ENCODE results near the gene CAPN10.
A peak's percentile ranks its signal among the peaks of the same experiment; 100 is the strongest.
"Not testable (repeated sequence)": the region's sequence is repeated elsewhere in the genome, so short reads cannot be mapped to it uniquely, and the experiment has no call there.

CAPN10 gene, protein sequence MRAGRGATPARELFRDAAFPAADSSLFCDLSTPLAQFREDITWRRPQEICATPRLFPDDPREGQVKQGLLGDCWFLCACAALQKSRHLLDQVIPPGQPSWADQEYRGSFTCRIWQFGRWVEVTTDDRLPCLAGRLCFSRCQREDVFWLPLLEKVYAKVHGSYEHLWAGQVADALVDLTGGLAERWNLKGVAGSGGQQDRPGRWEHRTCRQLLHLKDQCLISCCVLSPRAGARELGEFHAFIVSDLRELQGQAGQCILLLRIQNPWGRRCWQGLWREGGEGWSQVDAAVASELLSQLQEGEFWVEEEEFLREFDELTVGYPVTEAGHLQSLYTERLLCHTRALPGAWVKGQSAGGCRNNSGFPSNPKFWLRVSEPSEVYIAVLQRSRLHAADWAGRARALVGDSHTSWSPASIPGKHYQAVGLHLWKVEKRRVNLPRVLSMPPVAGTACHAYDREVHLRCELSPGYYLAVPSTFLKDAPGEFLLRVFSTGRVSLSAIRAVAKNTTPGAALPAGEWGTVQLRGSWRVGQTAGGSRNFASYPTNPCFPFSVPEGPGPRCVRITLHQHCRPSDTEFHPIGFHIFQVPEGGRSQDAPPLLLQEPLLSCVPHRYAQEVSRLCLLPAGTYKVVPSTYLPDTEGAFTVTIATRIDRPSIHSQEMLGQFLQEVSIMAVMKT

DNA sequence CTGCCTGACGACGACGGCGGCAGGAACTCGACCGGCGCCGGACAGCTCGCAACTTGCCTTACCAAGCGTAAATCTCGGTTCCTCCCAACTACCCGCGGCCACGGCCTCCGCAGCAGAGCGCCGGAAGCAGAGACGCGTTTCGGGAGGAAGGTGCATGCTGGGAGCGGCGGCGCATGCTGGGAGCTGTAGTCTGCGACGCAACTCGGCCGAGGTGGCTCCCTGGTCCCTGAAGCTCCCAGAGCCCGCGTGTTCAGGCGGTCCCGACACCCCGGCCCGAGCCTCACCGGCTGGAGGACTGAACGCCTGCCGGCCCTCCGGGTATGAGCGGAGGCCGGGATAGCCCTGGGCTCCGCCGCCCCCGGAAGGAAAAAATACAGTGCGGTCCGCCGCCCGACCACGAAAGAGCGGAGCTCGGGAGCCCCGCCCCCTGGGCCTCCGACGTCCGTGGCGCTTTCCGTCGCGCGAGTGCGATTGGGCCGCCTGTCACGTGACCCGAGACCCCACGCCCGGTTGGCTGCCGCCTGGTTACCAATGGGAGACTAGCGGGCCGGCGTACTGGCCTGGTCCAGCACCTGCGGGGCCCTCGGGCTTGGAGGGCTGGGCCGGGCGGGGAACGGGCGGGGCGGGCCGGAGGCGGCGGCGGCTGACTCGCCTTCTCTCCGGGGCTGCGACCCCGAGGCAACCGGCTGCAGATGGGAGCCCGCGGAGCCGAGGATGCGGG, at the start of gene CAPN10:
Gene CAPN10 (plus strand): TSS at position 537 of the 721 bp plus-strand sequence. CDS start 178 bp downstream, at position 715.
- Histone ChIP-seq H3K9ac (ENCODE audit: low read length) (peak within 1 kb of the TSS; percentile 98), H3K27me3 (ENCODE audit: control insufficient read depth, insufficient read depth, low read length) (no peaks in the 10 kb centered on the region), H3K36me3 (ENCODE audit: control insufficient read depth, insufficient read depth, low read length) (peaks cover 5% of the 10 kb centered on the region), H3K4me1 (ENCODE audit: control insufficient read depth, insufficient read depth, low read length) (peaks cover 18% of the 10 kb centered on the region), H3K4me3 (ENCODE audit: low read length) (peak within 1 kb of the TSS; percentile 95), H3K27ac (ENCODE audit: low read depth, low read length) (peak within 1 kb of the TSS; percentile 92)

DNA sequence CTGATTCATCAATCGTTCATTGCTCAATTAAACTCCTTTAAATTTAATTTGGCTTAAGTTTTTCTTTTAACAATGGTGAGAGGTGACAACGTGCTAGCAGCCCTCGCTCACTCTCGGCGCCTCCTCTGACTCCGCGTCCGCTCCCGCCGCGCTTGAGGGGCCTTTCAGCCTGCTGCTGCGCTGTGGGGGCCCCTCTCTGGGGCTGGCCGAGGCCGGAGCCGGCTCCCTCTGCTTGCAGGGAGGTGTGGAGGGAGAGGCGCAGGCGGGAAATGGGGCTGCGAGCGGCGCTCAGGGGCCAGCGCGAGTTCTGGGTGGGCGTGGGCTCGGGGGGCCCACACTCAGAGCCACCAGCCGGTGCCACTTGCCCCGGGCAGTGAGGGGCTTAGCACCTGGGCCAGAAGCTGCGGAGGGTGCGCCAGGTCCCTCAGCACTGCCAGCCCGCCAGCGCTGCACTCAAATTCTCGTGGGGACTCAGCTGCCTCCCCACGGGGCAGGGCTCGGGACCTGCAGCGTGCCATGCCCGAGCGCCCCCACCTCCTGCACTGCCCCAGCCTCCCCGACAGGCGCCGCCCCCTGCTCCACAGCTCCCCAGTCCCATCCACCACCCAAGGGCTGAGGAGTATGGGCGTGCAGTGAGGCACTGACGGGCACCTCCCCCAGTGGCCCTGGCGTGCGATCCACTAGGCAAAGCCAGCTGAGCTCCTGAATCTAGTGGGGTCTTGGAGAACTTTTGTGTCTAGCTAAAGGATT, 48.3 kb upstream of the CAPN10 start:
- H3K36me3 ChIP-seq (ENCODE audit: control insufficient read depth, insufficient read depth, low read length) = no peaks in the 10 kb centered on the region
- H3K27me3 ChIP-seq (ENCODE audit: control insufficient read depth, insufficient read depth, low read length) = no peaks in the 10 kb centered on the region

DNA sequence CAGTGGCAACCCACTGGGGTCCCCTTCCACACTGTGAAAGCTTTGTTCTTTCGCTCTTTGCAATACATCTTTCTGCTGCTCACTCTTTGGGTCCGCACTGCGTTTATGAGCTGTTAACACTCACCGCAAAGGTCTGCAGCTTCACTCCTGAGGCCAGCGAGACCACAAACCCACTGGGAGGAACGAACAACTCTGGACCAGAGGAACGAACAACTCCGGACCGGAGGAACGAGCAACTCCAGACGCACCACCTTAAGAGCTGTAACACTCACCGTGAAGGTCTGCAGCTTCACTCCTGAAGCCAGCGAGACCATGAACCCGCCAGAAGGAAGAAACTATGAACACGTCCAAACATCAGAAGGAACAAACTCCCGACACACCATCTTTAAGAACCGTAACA, 47.4 kb upstream of the CAPN10 start:
- H3K4me1 ChIP-seq (ENCODE audit: control insufficient read depth, insufficient read depth, low read length); H3K27me3 ChIP-seq (ENCODE audit: control insufficient read depth, insufficient read depth, low read length); H3K27ac ChIP-seq (ENCODE audit: low read depth, low read length); H3K4me3 ChIP-seq (ENCODE audit: low read length); H3K36me3 ChIP-seq (ENCODE audit: control insufficient read depth, insufficient read depth, low read length); H3K9ac ChIP-seq (ENCODE audit: low read length): not testable (repeated sequence)

More for the DNA sequence above, 48.3 kb upstream of the CAPN10 start:
- Histone ChIP-seq H3K4me1 (ENCODE audit: control insufficient read depth, insufficient read depth, low read length) (no peaks in the 10 kb centered on the region), H3K27ac (ENCODE audit: low read depth, low read length) (no peak overlapping the region), H3K4me3 (ENCODE audit: low read length) (no peak overlapping the region), H3K9ac (ENCODE audit: low read length) (no peak overlapping the region)

DNA sequence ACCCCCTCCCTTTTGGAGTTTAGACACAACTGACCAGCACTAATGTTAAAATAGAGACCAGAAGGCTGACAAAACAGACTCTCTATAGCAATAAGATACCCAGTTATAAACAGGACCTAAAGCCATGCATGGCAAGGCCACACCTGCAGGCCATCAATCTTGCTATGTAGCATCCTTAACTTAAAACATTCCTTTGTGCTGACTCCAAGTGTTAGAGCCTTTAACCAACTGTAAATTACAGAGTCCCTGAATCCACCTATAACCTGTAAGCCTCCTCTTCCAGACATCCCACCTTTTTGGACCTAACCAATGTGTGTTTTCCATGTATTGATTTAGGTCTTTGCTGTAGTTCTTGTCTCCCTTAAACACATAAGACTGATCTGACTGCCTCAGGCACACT, 46.6 kb upstream of the CAPN10 start:
- no peaks in the 10 kb centered on the region for H3K4me1 ChIP-seq (ENCODE audit: control insufficient read depth, insufficient read depth, low read length)
- no peak overlapping the region for H3K4me3 ChIP-seq (ENCODE audit: low read length)
- no peaks in the 10 kb centered on the region for H3K36me3 ChIP-seq (ENCODE audit: control insufficient read depth, insufficient read depth, low read length)
- no peak overlapping the region for H3K27ac ChIP-seq (ENCODE audit: low read depth, low read length)
- H3K9ac ChIP-seq (ENCODE audit: low read length) = no peak overlapping the region
- no peaks in the 10 kb centered on the region for H3K27me3 ChIP-seq (ENCODE audit: control insufficient read depth, insufficient read depth, low read length)

DNA sequence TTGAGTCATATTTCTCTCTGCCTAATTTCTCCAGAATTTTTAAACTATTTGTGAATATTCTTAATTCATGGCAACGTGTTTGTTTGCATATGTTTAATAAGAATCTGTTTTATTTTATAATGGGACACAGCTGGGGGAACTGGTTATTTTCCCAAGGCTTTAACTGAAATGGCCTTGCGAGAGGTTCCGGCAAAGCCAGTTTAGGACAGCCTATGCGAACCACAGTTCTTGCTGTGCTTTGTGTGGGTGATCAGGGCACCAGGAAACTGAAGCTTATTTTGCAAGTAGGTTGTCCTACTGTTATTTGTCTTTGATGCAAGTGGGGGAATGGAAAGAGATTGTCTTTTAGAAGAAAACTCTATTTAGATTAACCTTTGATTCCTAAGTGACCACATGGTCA, 35.2 kb upstream of the CAPN10 start:
- no peak overlapping the region for H3K9ac ChIP-seq (ENCODE audit: low read length)
- H3K27ac ChIP-seq (ENCODE audit: low read depth, low read length) = no peak overlapping the region
- no peaks in the 10 kb centered on the region for H3K36me3 ChIP-seq (ENCODE audit: control insufficient read depth, insufficient read depth, low read length)
- H3K4me3 ChIP-seq (ENCODE audit: low read length) = no peak overlapping the region
- no peaks in the 10 kb centered on the region for H3K27me3 ChIP-seq (ENCODE audit: control insufficient read depth, insufficient read depth, low read length)
- no peaks in the 10 kb centered on the region for H3K4me1 ChIP-seq (ENCODE audit: control insufficient read depth, insufficient read depth, low read length)

DNA sequence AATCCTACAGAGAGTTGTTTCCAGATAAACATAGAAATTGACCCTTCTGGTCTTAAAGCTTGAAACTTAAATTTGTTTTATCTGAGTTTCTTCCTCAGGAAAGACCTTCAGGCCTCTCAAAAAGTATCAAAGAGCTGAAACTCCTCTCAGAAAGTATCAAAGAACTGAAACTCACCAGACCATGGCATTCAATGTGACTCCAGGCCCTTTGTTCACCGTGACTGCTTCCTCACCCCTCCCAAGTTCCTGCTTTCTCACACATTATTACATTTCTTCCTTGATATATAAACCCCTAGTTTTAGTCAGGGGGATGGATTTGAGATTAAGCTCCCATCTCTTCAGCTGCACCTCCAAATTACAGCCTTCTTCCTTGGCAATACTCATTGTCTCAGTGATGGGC, 34.7 kb upstream of the CAPN10 start:
- Histone ChIP-seq H3K9ac (ENCODE audit: low read length) (no peak overlapping the region), H3K4me1 (ENCODE audit: control insufficient read depth, insufficient read depth, low read length) (no peaks in the 10 kb centered on the region), H3K27ac (ENCODE audit: low read depth, low read length) (no peak overlapping the region), H3K27me3 (ENCODE audit: control insufficient read depth, insufficient read depth, low read length) (no peaks in the 10 kb centered on the region), H3K4me3 (ENCODE audit: low read length) (no peak overlapping the region), H3K36me3 (ENCODE audit: control insufficient read depth, insufficient read depth, low read length) (no peaks in the 10 kb centered on the region)

DNA sequence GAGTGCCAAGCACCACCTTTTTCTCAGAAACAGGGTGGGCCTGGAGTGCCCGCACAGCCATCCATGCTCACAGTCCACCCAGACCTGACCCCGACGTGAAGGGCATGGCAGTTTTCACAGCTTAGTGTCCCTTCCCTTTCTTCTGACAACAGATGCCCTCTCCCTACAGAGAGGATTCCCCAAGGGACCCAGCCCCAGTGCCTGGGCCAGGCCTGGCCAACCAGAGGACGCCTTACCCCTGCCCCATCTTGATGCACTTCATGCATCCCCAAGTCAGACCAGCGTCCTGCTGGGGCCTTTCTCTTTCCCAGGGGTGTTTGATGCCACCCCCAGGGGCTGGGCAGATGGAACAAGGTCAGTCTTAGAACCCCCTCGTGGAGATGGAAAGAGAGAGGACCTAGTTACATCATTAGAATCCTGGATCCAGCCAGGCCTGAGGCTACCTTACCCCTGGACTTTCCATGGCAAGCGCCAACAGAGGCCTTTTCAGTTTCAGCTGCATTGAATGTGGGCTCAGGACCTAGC, 32.5 kb upstream of the CAPN10 start:
- H3K27me3 ChIP-seq (ENCODE audit: control insufficient read depth, insufficient read depth, low read length) = no peaks in the 10 kb centered on the region
- no peak overlapping the region for H3K27ac ChIP-seq (ENCODE audit: low read depth, low read length)
- peaks cover 4% of the 10 kb centered on the region for H3K4me1 ChIP-seq (ENCODE audit: control insufficient read depth, insufficient read depth, low read length)
- H3K4me3 ChIP-seq (ENCODE audit: low read length) = no peak overlapping the region
- no peak overlapping the region for H3K9ac ChIP-seq (ENCODE audit: low read length)
- H3K36me3 ChIP-seq (ENCODE audit: control insufficient read depth, insufficient read depth, low read length) = no peaks in the 10 kb centered on the region

DNA sequence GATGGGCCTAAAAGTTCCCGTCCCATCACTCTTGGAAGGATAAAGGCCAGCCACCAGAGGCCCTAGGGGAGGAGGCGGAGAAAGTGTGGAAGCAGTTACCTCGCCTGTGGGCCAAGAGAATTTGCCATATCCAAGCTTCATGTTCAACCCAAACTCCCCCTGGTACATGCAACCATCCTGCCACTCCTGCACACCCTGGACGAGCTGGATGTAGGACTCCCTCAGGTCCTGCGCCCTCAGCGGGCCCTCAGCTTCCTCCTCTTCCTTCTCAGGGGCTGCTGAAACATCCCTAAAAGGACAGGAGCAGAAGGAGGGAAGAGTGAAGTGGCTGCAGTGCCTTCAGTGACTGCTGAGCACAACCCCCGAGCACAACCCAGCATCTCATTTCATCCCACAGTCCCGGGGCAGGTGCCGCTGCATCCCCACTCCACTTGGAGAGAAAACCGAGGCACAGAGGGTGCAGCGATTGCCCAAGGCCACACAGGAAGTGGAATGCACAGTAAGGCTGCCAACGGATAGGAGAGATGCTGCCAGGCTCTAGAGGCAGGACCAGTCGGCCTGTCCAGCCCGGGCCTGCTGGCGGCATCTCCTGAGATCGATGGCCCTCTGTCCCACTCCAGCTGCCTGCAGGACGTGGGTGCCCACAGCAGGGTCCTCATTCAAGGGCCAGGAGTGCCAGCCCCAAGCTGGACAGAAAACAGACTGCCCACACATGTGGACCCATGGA, 31.6 kb upstream of the CAPN10 start:
- no peak overlapping the region for H3K4me3 ChIP-seq (ENCODE audit: low read length)
- no peak overlapping the region for H3K27ac ChIP-seq (ENCODE audit: low read depth, low read length)
- peaks cover 10% of the 10 kb centered on the region for H3K4me1 ChIP-seq (ENCODE audit: control insufficient read depth, insufficient read depth, low read length)
- no peaks in the 10 kb centered on the region for H3K27me3 ChIP-seq (ENCODE audit: control insufficient read depth, insufficient read depth, low read length)
- no peak overlapping the region for H3K9ac ChIP-seq (ENCODE audit: low read length)
- no peaks in the 10 kb centered on the region for H3K36me3 ChIP-seq (ENCODE audit: control insufficient read depth, insufficient read depth, low read length)

DNA sequence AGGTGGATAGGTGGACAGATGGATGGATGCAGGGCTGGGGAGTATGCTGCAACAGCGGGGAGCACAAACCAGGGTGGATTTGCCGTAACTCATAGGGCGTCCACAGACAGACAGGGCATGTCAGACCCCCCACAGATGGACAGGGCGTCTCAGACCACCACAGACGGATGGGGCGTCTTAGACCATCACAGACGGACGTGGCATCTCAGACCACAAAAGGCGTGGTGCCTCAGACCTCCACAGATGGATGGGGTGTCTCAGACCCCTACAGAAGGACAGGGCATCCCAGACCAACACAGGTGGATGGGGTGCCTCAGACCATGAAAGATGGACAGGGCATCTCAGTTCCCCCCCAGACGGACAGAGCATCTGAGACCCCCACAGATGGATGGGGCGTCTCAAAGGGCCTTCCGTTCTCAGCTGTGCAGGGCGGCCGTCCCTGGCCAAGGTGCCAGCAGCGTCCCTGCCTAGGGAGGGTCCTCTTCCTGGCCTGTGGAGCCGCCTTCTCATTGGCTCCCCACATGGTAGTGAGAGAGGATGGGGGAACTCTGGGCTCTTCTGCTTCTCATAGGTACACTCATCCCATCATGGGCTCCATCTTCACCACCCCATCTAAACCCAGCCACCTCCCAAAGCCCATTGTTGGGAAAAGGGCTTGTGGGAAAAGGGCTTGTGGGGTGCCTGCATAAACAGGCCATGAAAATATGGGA, 30.8 kb upstream of the CAPN10 start:
- Histone ChIP-seq H3K4me1 (ENCODE audit: control insufficient read depth, insufficient read depth, low read length) (peaks cover 11% of the 10 kb centered on the region), H3K27me3 (ENCODE audit: control insufficient read depth, insufficient read depth, low read length) (no peaks in the 10 kb centered on the region), H3K27ac (ENCODE audit: low read depth, low read length) (no peak overlapping the region), H3K9ac (ENCODE audit: low read length) (no peak overlapping the region), H3K4me3 (ENCODE audit: low read length) (no peak overlapping the region), H3K36me3 (ENCODE audit: control insufficient read depth, insufficient read depth, low read length) (no peaks in the 10 kb centered on the region)

DNA sequence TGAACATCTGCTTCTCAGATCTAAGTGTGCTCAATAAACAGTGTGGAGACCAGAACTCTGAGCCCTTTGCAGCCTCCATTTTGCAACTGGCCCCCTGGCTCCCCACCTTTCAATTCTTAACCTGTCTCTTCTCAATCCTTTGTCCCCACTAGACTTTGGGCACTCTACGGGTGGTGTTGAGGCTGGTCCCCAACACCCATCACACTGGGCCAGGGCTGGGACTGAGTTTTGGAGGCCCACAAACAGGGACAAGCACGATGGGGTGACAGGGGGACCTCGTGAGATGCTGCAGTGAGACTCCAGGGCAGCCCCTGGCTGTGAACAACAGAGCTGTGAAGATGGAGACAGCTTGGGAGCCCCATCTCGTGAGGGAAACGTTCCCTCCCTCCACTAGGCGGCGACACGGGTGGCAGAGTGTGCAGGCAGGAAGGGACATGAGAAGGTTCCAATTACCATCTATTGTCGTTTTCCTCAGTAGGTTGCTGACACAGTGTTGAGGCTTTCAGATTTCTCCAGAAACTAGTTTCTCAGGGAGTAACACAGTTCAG, 29.9 kb upstream of the CAPN10 start:
- Histone ChIP-seq H3K4me1 (ENCODE audit: control insufficient read depth, insufficient read depth, low read length) (peaks cover 16% of the 10 kb centered on the region), H3K4me3 (ENCODE audit: low read length) (no peak overlapping the region), H3K27ac (ENCODE audit: low read depth, low read length) (no peak overlapping the region), H3K36me3 (ENCODE audit: control insufficient read depth, insufficient read depth, low read length) (no peaks in the 10 kb centered on the region), H3K27me3 (ENCODE audit: control insufficient read depth, insufficient read depth, low read length) (no peaks in the 10 kb centered on the region), H3K9ac (ENCODE audit: low read length) (no peak overlapping the region)
